GM12891 (cell line): Measurements from ENCODE around the gene ANKAR. TPM values are rescaled to one million over a fixed set of nuclear protein-coding genes. Genes with fewer than 3 reads are reported as not detected.

Experiments used
- DNase-seq: peaks from one replicate; pipeline ENCODE4 v3.0.0; 2011; ENCODE audit warnings: low spot score; ENCODE audit not compliant: insufficient read length
- FAIRE-seq: peaks from 2 replicates; lab custom pipeline; 2011; peaks lifted over from hg19 to GRCh38; lab: Jason Lieb, UNC
- PAX5 ChIP-seq: IDR thresholded peaks from 2 replicates; pipeline ENCODE4 v1.6.1; 2011; ENCODE audit warnings: low read length, moderate library complexity, mild to moderate bottlenecking; ENCODE audit not compliant: insufficient read depth, severe bottlenecking
- POLR2A ChIP-seq: IDR thresholded peaks from 2 replicates; pipeline ENCODE4 v1.6.1; 2011; ENCODE audit warnings: low read depth, low read length, control low read depth
- POLR2AphosphoS5 ChIP-seq: IDR thresholded peaks from 2 replicates; pipeline ENCODE4 v1.6.1; 2011; ENCODE audit warnings: low read depth, low read length, control low read depth
- POU2F2 ChIP-seq: IDR thresholded peaks from 2 replicates; pipeline ENCODE4 v1.6.1; 2011; ENCODE audit warnings: low read depth, mild to moderate bottlenecking, control low read depth, low read length, moderate library complexity
- SPI1 ChIP-seq: IDR thresholded peaks from 2 replicates; pipeline ENCODE4 v1.6.1; 2011; ENCODE audit warnings: low read depth, low read length, control low read depth
- TAF1 ChIP-seq: IDR thresholded peaks from 2 replicates; pipeline ENCODE4 v1.6.1; 2011; ENCODE audit warnings: low read depth, low read length, control low read depth
- polyA plus RNA-seq: library from polyadenylated mRNA; unstranded; fragments of >200 nt; gene quantifications from one replicate; pipeline ENCODE4 v1.2.1, GENCODE V29; 2012; ENCODE audit warnings: low read depth, missing spikeins, inconsistent platforms; ENCODE audit not compliant: missing spikeins

Gene ANKAR, protein sequence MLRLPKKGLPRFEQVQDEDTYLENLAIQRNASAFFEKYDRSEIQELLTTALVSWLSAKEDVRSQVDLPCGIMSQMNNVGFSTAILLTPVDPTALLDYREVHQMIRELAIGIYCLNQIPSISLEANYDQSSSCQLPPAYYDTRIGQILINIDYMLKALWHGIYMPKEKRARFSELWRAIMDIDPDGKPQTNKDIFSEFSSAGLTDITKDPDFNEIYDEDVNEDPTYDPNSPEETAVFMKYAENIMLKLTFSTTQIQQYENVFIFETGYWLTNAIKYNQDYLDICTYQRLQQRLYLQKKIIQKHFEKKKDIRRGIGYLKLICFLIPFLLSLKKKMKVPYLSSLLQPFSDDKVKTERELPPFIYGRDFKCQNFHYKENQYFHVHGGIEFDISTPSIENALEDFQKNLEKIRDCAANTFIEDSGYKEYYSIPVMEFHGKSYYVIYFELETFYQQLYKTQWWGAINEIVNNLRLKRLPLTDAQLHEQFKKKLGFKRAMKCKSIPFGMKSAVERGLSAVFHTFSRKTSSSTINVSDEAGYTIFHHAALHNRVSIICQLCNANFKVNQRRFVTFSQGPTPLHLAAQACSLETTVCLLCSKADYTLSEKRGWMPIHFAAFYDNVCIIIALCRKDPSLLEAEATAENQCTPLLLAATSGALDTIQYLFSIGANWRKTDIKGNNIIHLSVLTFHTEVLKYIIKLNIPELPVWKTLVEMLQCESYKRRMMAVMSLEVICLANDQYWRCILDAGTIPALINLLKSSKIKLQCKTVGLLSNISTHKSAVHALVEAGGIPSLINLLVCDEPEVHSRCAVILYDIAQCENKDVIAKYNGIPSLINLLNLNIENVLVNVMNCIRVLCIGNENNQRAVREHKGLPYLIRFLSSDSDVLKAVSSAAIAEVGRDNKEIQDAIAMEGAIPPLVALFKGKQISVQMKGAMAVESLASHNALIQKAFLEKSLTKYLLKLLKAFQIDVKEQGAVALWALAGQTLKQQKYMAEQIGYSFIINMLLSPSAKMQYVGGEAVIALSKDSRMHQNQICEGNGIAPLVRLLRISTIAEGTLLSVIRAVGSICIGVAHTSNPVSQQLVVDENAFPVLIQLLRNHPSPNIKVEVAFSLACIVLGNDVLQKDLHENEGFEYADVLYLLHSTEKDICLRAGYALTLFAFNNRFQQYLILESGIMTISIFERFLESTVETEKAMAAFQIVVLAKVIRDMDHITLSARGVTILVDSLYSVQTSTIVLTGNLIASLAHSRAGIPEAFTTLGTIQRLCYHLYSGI (N-terminal part only)
- polyA plus RNA-seq: 0.96 TPM

DNA sequence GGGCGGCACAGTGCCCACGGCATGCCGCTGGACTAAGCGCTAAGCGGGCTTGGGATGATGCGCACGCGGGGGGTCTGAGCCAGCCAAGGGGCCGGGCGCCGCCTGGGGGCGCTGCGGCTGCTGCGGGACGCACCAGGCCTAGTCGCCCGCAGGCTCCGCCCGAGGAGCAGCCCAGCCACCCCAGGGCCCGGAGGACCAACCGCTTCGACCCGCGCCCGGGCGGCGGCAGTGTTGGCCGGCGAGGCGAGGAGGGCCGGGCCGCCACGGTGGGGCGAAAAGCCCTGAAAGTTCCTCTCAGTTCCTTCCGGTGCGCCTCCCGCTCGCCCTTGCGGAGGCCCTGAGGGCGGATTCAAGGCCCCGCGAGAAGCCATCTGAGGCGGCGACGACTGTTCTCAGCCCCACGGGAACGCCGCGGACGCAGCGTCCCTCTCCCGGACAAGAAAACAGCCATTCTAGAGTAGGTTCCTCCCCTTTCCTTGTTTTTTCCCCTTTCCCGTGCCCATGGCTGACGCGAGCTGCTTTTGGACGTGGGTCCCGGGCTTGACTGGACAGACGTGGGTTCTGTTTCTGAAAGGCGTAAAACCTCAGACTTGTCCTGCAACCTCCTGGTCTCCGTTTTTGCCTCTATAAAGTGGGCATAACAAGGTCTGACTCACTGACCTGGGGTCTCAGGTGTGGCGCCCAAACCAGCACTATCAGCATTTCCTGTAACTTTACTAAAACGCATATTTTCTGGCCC lies at the start of gene ANKAR:
ANKAR (plus strand) TSS at position 297 of the 739 bp plus-strand sequence. CDS start 1,821 bp downstream, outside the sequence.
- FAIRE-seq (peak; percentile 93), DNase-seq (peak; percentile 79)
- TF ChIP-seq TAF1: peak; percentile 67
- peak; percentile 40; the same call in 1 of the 2 replicates for TF ChIP-seq SPI1
- TF ChIP-seq POU2F2: 0 out of 2 replicates have a peak, but pooled peaks have one; percentile 25
- peak; percentile 57 for TF ChIP-seq PAX5
- TF ChIP-seq POLR2A: peak; percentile 47; the same call in 1 of the 2 replicates
- peak; percentile 47; the same call in 1 of the 2 replicates for TF ChIP-seq POLR2AphosphoS5

- DNase-seq (no peak), FAIRE-seq (no peak)
- TF ChIP-seq SPI1 (no peak), POU2F2 (no peak), POLR2A (no peak), POLR2AphosphoS5 (no peak), TAF1 (no peak), PAX5 (no peak)
Observed at GRCh38 chr2:189625636-189626035, 48.8 kb upstream of the ANKAR start.

DNA sequence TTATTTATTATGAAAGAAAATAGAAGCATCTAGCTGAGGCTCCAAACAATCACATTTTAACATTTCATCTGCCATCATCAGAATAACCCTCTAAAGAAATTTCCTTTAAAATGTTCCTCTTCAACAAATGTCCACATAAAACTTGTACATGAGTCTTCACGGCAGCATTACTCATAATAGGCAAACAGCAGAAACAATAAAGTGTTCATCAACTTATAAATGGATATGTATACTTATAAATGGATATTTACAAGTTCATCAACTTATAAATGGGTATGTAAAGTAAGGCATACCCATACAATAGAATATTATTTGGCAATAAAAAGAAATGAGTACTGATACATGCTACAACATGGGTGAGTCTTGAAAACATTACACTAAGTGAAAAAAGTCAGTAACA lies 46.7 kb upstream of the ANKAR start:
- FAIRE-seq (no peak), DNase-seq (no peak)
- TF ChIP-seq POU2F2 (no peak), POLR2AphosphoS5 (no peak), POLR2A (no peak), SPI1 (no peak), TAF1 (no peak), PAX5 (no peak)

DNA sequence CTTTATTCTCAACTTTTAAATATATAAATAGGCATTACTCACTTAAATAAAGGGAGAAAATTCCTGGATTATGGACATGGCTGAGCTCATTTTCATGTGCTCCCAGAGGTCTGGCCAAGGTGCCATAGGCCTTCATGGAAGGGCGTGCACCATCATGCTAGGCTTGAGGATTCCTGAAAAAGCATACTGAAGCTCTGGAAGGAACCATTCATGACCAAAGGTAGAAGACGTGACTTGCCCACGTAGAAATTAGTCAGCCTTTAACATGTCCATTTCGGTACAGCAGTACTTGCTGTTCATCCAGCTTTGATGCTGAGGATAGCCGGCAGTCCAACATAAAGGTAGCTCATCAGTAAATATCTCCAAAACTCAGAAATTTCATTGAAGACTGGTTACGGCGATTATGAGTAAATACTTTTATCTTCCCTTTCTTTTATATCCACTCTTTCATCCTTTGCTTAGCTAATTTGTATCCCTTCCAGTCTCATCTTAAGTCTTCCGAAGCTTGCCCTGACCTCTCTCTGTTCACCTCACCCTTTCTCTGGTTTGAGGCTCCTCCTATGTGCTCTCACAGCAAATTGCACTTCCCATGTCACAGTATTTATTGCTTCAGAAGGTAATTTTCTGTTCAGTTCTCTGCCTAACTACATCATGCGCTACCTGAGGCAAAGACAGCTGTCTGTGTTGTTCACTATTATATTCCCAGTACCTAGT lies 45.5 kb upstream of the ANKAR start:
- TF ChIP-seq PAX5 (no peak), POLR2AphosphoS5 (no peak), TAF1 (no peak), POLR2A (no peak), POU2F2 (no peak), SPI1 (no peak)
- no peak for DNase-seq
- no peak for FAIRE-seq

GRCh38 chr2:189629531-189630453 lies 44.7 kb upstream of the ANKAR start:
- TF ChIP-seq POU2F2: no peak
- no peak for TF ChIP-seq POLR2AphosphoS5
- no peak for TF ChIP-seq SPI1
- TF ChIP-seq PAX5: no peak
- TF ChIP-seq POLR2A: no peak
- no peak for TF ChIP-seq TAF1
- no peak for FAIRE-seq
- no peak for DNase-seq

GRCh38 chr2:189631849-189632248 lies 42.6 kb upstream of the ANKAR start:
- FAIRE-seq (no peak), DNase-seq (no peak)
- no peak for TF ChIP-seq POLR2A

DNA sequence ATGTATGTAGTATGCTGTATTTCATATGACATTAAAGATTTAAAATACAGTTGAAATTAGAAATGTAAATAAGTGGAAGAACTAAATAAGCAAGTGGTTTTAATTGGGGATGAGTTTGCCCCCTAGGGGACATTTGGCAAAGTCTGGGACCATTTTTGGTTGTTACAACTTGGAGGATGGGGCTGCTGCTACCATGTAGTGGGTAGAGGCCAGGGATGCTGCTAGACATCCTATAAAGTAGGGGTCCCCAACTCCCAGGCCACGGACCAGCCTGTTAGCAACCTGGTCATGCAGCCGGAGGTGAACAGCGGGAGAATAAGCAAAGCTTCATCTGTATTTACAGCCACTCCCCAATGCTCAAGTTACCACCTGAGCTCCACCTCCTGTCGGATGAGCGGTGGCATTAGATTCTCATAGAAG lies 41.1 kb upstream of the ANKAR start:
- no peak for FAIRE-seq
- no peak for DNase-seq

DNA sequence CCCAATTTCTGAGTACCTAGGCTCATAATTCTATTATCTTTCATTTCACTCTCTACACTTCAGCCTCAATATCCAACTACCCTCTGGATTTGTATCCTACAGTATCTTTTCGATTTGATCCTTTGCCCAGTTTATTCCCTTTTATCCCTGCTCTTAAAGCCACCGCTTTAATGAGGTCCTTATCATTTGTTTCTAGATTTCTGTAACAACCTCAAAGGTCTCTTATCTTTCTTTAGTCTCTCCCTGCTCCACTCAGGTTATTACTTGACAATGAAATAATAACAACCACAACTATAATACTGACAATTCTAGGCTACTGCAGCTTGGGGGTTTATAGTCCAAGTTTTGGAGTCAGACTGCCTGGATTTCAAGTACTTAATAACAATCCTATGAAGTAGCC lies 39.1 kb upstream of the ANKAR start:
- no peak for TF ChIP-seq POU2F2
- no peak for TF ChIP-seq TAF1
- TF ChIP-seq PAX5: no peak
- no peak for TF ChIP-seq POLR2A
- no peak for TF ChIP-seq SPI1
- no peak for TF ChIP-seq POLR2AphosphoS5
- DNase-seq (no peak), FAIRE-seq (no peak)

More for the DNA sequence above, 41.1 kb upstream of the ANKAR start:
- TF ChIP-seq POLR2AphosphoS5 (no peak), POLR2A (no peak), PAX5 (no peak), SPI1 (no peak), TAF1 (no peak), POU2F2 (no peak)
